Upper lobe of left lung (tissue), 4 donors: ENCODE results near the gene SLC8A2.
"Not testable (repeated sequence)": the region's sequence is repeated elsewhere in the genome, so short reads cannot be mapped to it uniquely, and the experiment has no call there.

Experiments used
- CTCF ChIP-seq, 6 experiments: fragments of 450-650 bp in 4 of 6; fragments of 200-600 bp in 2 of 6; sonication (generic) in 2 of 6; IDR thresholded peaks; one replicate each; pipeline ENCODE4 v1.5.1; 2016 to 2019; ENCODE audit warnings: antibody characterized with exemption in 6 of 6
- EP300 ChIP-seq, 4 donors: sonication (generic); formaldehyde crosslinking; IDR thresholded peaks; one replicate each; pipeline ENCODE4 v1.5.1; 2017; ENCODE audit warnings: antibody characterized with exemption in 4 of 4, control low read depth in 2 of 4
- POLR2A ChIP-seq, 4 donors: fragments of 450-650 bp; IDR thresholded peaks; one replicate each; pipeline ENCODE4 v1.5.1; 2016 to 2017; ENCODE audit warnings: antibody characterized with exemption in 4 of 4, mild to moderate bottlenecking in 2 of 4
- POLR2AphosphoS5 ChIP-seq, 2 donors: sonication (generic); formaldehyde crosslinking; IDR thresholded peaks; one replicate each; pipeline ENCODE4 v1.5.1; 2017; ENCODE audit warnings: antibody characterized with exemption in 2 of 2

DNA sequence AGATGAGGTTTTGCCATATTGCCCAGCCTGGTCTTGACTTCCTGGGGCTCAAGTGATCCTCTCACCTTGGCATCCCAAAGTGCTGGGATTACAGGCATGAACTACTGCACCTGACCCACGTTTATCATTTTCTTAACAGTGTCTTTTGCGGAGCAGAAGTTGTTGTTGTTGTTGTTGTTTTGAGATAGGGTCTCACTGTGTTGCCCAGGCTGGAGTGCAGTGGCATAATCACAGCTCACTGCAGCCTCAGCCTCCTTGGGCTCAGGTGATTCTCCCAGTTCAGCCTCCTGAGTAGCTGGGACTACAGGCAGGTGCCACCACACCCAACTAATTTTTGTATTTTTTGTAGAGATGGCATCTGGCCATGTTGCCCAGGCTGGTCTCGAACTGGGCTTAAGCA lies 84.1 kb downstream of the SLC8A2 start:
- TF ChIP-seq POLR2A, CTCF, POLR2AphosphoS5, EP300 (IDR thresholded peaks at IDR 0.05): not testable (repeated sequence)
